HG02943 (cell line): Measurements from ENCODE around the gene PPP2R2C.

ENCODE experiments used
- ATAC-seq: cut with Tn5 transposase; IDR thresholded peaks from one replicate; pipeline ENCODE4 v1.9.1; 2021; ENCODE audit warnings: mild to moderate bottlenecking, low read depth, moderate library complexity; ENCODE audit not compliant: unreplicated experiment

Gene PPP2R2C

DNA sequence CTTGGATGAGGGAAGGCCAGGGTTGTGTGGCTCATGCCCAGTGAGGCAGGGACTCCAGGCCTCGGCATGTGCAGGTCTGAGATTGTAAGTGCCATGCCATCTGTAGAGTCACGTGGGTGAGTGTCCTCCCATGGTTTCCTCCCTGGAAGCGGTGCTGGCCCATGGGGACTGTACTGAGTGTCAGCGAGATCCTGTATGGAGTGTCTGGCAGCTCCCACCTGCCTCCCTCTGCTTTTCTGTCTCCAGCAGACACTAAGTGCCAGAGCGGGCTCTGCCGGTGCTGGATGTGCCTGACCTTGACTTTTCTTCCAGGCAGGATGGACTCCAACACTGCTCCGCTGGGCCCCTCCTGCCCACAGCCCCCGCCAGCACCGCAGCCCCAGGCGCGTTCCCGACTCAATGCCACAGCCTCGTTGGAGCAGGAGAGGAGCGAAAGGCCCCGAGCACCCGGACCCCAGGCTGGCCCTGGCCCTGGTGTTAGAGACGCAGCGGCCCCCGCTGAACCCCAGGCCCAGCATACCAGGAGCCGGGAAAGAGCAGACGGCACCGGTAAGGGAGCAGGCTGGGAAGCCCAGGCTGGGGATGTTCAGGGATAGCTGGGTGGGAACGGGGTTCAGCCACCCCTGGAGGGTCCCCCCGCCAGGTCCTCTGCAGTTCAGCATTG is 195.1 kb downstream of the PPP2R2C start:
- ATAC-seq: no peak

DNA sequence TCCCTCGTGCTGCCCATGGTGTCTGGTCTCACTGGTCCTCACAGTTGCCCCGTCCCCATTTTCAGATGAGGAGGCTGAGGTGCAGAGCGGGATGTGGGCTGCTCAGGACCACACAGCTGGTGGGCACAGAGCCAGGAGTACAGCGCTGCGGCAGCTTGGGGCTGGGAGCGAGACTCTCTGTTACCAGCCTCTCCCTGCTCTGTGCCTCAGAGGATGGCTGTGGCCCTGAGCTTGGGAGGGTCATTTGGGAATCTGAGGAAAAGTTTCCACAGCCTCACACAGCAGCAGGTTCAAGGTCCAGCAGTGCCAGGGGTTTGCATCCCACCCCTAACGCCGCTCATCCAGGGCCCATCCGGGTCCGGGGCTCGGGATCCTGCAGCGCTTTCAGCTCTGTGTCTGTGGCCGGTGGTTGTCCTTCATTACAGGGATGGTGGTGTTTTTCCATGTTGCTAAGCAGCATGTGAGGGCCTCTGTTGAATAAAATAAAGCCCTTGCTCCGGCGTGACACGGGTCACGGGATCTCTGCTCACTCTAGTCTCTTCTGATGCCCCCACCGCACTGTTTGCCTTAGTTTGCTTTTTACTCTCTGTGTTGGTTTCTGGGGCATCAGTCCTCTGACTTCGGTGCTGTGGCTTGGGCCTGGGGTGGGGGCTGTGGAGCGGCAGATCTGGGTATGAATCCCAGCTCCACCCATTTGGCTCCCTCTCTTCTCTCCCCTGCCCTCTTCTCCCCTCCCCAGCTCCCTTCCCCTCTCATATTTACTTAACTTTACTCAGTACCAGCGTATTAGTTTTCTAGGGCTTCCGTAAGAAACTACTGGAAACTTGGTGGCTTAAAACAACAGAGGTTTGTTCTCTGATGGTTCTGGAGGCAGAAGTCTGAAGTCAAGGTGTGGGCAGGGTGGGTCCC is 196.3 kb downstream of the PPP2R2C start:
- ATAC-seq: no peak

GRCh38 chr4:6275351-6275750 is 197.1 kb downstream of the PPP2R2C start:
- no peak for ATAC-seq

GRCh38 chr4:6273661-6273990 is 198.8 kb downstream of the PPP2R2C start:
- ATAC-seq: no peak

DNA sequence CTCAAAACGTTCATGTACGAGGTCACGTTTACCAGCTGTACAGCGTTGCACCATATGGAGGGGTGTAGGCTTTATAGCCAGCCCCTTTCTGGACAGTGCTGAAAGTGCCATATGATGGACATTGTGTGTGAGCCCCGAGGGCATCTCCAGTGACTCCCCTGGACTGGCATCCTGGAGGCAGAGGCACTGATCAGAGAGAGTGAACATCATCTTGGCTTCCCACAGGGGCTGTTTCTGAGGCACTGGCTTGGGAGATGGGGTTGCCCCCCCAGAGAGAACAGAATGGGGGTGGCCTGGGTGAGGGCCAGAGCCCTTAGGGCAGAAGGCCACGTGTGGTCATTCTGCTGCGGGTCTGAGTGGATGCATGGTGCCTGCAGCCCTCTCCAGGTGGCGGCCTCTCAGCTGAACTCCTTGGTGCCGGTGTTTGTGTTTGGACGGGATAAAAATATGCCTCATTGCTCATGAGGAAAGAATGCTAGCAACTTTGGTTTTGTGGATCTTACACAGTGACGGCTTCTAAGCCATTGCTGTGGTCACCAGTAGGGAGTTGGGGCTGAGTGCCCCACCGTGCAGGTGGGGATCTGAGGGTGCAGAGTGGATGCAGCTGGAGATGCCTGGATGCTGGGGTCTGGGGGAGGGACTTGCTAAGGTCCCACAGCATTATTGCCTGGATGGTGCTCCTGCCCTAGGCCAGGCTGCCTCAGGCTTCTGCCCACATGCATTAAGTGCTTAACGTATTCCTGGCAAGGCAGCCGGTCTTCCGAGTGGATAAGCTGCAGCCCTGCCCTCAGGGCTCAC is 199.4 kb downstream of the PPP2R2C start:
- no peak for ATAC-seq

DNA sequence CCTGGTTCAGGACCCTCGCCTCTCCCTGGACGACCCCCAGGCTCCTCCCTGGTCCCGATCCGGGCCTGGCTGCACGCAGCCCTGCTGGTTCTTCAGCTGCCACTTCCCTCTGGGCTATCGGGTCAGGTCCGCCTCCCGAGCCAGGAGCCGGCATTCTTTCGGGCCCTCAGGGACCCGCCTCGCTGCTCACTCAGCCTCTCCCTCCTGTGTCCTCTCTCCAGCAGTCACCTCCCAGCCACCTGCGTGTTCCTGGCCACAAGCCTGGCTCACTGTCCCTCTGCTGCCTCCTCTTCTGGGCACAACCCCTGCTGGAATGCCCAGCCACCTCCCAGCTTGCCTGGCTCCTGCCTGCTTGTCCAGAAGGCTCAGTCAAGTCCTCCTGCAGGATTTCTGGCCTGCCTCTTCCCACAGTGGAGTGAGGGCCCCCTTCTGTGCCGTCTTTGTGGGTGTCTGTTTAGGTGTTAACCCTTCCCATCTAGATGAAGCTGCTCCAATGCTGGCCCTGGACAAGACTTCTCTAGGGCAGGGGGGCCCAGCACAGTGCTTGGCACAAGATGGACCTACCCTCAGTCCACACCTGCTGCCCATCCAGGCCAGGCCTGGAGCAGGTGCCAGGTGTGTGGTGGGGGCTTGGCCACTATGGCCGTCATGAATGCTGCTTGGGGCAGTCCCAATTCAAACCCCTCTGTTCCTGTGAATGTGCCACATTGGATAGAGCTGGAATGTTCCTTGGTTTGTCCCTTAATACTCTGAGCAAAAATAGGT is 200.5 kb downstream of the PPP2R2C start:
- ATAC-seq: no peak

DNA sequence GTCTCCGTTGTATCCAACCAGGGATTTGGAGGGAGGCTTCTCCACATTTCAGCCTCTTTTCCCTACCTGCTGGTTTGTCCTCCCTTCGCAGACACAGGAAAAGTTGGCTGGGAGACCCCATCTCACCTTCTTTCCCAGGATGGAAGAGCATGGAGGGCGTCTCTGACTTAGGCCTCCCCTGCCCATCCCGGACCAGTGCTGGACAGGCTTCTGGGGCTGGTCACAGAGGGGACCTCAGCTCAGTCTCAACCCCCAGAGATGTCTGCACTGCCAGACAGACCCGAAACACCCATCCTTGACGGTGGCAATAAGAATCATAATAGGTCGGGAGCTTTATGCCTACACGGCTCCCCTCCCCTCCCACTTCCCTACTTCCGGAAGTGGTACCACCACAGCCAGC is 201.2 kb downstream of the PPP2R2C start:
- ATAC-seq: no peak

DNA sequence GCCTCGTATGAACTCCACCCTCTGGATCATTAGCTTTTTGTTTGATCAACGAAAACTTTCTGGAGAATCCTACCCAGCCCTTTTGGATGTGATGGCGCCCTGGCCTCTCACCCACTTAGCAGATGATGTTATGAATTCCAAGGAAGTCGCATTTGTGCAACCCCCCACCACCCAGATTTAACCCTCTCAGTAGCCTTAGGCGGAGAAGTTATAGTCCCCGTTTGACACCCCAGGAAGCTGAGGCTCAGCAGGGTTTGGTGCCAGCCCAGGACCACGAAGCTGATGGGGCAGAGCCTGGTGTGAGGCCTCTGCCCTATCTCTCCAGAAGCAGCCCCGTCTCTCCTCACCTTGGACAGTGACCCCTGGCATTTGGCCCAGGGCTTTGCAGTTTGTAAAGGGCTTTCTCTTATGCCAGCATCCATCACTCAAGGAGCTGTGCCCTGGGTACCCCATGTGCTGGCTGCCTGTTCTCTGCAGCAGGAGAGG is 201.7 kb downstream of the PPP2R2C start:
- ATAC-seq: no peak
